Measurements from ENCODE around the gene ZNF778. TPM values are rescaled to one million over a fixed set of nuclear protein-coding genes. Genes with fewer than 3 reads are reported as not detected.
"Not testable (repeated sequence)": the region's sequence is repeated elsewhere in the genome, so short reads cannot be mapped to it uniquely, and the experiment has no call there.

Gene ZNF778
- total RNA-seq, 3 donors from 2014 or later, result 4.7 to 8.8 (median 7.2) TPM

DNA sequence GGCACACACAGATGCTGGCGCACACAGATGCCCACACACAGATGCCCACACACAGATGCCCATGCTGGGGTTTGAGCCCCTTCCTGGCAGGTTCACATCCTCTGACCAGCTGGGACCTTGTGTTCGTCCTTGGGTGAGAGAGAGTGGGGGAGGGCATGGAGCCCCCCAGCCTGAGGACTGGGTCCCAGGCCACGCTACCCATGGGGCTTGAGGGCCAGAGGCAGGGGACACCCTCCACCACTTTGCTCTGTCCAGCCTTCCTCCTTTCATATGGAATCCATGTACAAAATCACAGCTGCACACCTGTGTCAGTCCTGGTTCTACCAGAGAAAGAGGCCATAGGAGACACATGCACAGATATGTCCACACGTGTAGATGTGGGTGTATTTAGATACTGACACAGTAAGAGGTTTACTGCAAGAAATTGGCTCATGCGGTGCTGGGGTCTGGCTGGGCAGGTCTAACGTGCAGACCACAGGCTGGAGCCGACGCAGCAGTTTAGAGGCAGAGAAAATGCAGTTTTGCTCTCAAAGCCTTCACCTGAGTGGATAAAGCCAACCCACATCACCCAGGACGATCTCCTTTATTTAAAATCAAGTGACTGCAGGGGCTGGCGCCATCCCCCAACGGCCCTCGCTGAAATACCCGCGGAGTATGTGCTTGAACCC lies 28.0 kb upstream of the ZNF778 start:
- intact Hi-C loops (cut with DNase I, micrococcal nuclease), result no loop called here

DNA sequence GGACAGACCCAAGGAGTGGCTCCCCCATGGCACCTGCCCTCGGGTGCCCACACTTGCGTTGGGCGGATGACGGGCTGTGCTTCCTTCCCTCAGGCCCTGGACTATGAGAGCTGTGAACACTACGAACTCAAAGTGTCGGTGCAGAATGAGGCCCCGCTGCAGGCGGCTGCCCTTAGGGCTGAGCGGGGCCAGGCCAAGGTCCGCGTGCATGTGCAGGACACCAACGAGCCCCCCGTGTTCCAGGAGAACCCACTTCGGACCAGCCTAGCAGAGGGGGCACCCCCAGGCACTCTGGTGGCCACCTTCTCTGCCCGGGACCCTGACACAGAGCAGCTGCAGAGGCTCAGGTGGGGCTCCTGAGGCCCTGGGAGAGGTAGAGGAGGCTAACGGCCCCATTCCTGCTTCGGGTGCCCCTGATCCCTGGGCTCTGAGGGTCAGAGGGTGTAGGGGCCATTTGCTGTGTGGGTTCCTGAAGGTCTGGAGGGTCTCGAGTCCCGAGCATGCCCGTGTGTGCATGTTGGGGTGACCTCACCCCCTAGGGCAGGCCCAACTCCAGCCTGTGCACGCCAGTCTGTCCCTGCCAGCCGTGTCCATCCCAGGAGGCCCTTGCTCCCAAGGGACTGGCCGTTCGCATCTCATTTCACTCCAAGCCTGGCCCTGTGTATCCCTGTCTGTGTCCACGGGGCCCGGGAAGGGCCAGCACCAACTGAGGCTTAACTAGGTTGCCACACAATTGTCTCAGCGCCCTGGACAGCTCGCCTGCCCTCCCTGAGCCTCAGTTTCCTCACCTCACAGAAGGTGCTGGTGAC lies 27.1 kb upstream of the ZNF778 start:
- H3K36me3 ChIP-seq (ENCODE audit: low read depth), result no peaks in the 10 kb centered on the region
- TF ChIP-seq, protein P1, sequence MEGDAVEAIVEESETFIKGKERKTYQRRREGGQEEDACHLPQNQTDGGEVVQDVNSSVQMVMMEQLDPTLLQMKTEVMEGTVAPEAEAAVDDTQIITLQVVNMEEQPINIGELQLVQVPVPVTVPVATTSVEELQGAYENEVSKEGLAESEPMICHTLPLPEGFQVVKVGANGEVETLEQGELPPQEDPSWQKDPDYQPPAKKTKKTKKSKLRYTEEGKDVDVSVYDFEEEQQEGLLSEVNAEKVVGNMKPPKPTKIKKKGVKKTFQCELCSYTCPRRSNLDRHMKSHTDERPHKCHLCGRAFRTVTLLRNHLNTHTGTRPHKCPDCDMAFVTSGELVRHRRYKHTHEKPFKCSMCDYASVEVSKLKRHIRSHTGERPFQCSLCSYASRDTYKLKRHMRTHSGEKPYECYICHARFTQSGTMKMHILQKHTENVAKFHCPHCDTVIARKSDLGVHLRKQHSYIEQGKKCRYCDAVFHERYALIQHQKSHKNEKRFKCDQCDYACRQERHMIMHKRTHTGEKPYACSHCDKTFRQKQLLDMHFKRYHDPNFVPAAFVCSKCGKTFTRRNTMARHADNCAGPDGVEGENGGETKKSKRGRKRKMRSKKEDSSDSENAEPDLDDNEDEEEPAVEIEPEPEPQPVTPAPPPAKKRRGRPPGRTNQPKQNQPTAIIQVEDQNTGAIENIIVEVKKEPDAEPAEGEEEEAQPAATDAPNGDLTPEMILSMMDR (IDR thresholded peaks at IDR 0.05), result no peak
- DNase-seq (peak in 2 of 3 donors; percentile 18 to 50), ATAC-seq (no peak)
- H3K4me3 ChIP-seq, result no peak overlapping the region
- no peaks in the 10 kb centered on the region for H3K9me3 ChIP-seq
- intact Hi-C loops (cut with DNase I, micrococcal nuclease), result no loop called here
- no peaks in the 10 kb centered on the region for H3K4me1 ChIP-seq (ENCODE audit: low read depth)

More for the DNA sequence above, 28.0 kb upstream of the ZNF778 start:
- Histone ChIP-seq H3K4me3 (no peak overlapping the region), H3K9me3 (no peaks in the 10 kb centered on the region), H3K36me3 (ENCODE audit: low read depth) (no peaks in the 10 kb centered on the region), H3K4me1 (ENCODE audit: low read depth) (no peaks in the 10 kb centered on the region)
- TF ChIP-seq, protein P1 (IDR thresholded peaks at IDR 0.05), result no peak
- peak in 1 of 3 donors; percentile 22 for DNase-seq
- ATAC-seq, result no peak

DNA sequence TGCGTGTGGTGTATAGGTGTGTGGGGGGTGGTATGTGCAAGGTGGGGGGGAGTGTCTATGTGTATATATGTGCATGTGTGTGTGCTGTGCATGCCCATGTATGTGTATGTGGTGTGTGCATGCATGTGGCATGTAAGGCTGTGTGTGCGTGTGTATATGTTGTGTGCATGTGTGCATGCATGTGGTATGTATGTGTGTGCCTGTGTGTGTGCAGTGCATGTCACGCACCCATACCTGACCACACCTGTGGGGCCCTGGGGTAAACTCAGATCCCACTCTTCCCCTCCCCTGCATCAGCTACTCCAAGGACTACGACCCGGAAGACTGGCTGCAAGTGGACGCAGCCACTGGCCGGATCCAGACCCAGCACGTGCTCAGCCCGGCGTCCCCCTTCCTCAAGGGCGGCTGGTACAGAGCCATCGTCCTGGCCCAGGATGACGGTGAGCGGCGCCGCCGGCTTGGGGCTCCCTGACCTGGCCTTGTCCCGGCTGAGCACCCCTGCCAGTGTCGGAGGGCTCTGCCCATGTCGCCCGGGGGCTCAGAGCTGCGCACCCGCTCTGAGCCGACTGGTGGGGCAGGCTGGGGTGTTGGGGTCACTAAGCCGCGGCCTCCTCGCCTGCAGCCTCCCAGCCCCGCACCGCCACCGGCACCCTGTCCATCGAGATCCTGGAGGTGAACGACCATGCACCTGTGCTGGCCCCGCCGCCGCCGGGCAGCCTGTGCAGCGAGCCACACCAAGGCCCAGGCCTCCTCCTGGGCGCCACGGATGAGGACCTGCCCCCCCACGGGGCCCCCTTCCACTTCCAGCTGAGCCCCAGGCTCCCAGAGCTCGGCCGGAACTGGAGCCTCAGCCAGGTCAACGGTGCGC lies 26.2 kb upstream of the ZNF778 start:
- Histone ChIP-seq H3K4me3 (no peak overlapping the region), H3K36me3 (ENCODE audit: low read depth) (no peaks in the 10 kb centered on the region), H3K9me3 (no peaks in the 10 kb centered on the region), H3K4me1 (ENCODE audit: low read depth) (no peaks in the 10 kb centered on the region)
- intact Hi-C loops (cut with DNase I, micrococcal nuclease), result no loop called here
- TF ChIP-seq, protein P1 (IDR thresholded peaks at IDR 0.05), result no peak
- DNase-seq, result peak in 2 of 3 donors; percentile 38 to 53
- no peak for ATAC-seq

DNA sequence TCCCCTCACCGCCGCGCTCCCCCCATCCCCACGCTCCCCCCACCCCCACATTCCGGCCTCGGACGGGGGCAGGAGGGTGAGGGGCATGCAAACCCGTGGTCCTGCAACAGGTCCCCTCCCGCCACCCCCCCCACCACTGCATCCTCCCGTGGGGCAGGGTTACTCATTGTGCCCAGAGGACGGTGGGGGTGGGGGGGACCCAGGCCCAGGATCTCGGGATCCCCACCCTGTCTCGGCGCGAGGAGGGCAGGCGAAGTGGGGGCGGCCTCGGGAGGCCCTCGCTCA lies 25.7 kb upstream of the ZNF778 start:
- TF ChIP-seq, protein P1 (IDR thresholded peaks at IDR 0.05), result no peak
- no peak overlapping the region for H3K4me3 ChIP-seq
- no peaks in the 10 kb centered on the region for H3K4me1 ChIP-seq (ENCODE audit: low read depth)
- no peaks in the 10 kb centered on the region for H3K9me3 ChIP-seq
- intact Hi-C loops (cut with DNase I, micrococcal nuclease), result no loop called here
- DNase-seq (no peak), ATAC-seq (no peak)
- H3K36me3 ChIP-seq (ENCODE audit: low read depth), result no peaks in the 10 kb centered on the region

DNA sequence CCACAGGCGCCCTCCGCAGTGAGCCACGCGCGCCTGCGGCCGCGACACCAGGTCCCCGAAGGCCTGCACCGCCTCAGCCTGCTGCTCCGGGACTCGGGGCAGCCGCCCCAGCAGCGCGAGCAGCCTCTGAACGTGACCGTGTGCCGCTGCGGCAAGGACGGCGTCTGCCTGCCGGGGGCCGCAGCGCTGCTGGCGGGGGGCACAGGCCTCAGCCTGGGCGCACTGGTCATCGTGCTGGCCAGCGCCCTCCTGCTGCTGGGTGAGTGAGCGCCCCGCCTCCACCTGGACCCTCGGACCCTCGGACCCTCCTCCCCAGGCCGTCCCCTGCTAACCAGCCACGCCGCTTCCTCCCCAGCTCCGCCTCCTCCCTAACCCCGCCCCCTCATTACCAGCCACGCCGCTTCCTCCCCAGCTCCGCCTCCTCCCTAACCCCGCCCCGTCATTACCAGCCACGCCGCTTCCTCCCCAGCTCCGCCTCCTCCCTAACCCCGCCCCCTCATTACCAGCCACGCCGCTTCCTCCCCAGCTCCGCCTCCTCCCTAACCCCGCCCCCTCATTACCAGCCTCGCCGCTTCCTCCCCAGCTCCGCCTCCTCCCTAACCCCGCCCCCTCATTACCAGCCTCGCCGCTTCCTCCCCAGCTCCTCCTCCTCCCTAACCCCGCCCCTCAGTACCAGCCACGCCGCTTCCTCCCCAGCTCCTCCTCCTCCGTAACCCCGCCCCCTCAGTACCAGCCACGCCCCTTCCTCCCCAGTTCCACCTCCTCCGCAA lies 25.1 kb upstream of the ZNF778 start:
- H3K4me3 ChIP-seq; H3K4me1 ChIP-seq (ENCODE audit: low read depth); intact Hi-C loops (cut with DNase I, micrococcal nuclease): not testable (repeated sequence)

More for the DNA sequence above, 25.1 kb upstream of the ZNF778 start:
- not testable (repeated sequence) for H3K9me3 ChIP-seq; H3K36me3 ChIP-seq (ENCODE audit: low read depth)
- DNase-seq, result peak; percentile 57 to 88 (median 76)
- ATAC-seq, result peak; percentile 37
